Coronary artery (tissue), 2 donors: ENCODE results near the gene SSPN.

Experiments used
- DNase-seq: peaks from one replicate; pipeline ENCODE4 v3.0.0-alpha.2; 2017; ENCODE audit warnings: low spot score
- H3K27ac ChIP-seq, 2 donors: fragments of 200-600 bp; sonication (generic); one replicate each; pipeline ENCODE4 v1.5.1; 2016 to 2019
- H3K4me3 ChIP-seq: fragments of 200-600 bp; sonication (generic); 2 replicates; pipeline ENCODE4 v1.5.1; 2016; ENCODE audit warnings: mild to moderate bottlenecking, moderate library complexity
- CTCF ChIP-seq: fragments of 200-600 bp; sonication (generic); IDR thresholded peaks from one replicate; pipeline ENCODE4 v1.5.1; 2019; ENCODE audit warnings: antibody characterized with exemption

SSPN gene

GRCh38 chr12:26271889-26272492 is 76.6 kb downstream of the SSPN start:
- Histone ChIP-seq H3K4me3 (no peak overlapping the region), H3K27ac (no peak overlapping the region)
- DNase-seq: no peak
- no peak for TF ChIP-seq CTCF

GRCh38 chr12:26272851-26273250 is 77.5 kb downstream of the SSPN start:
- no peak for TF ChIP-seq CTCF
- no peak overlapping the region for H3K27ac ChIP-seq
- no peak overlapping the region for H3K4me3 ChIP-seq
- DNase-seq: no peak

- DNase-seq: no peak
- Histone ChIP-seq H3K27ac (peak overlapping the region; percentile 80 to 85), H3K4me3 (no peak overlapping the region)
- TF ChIP-seq CTCF: no peak
These were observed 78.4 kb downstream of the SSPN start for GRCh38 chr12:26273811-26274210.

GRCh38 chr12:26274441-26275312 is 79.3 kb downstream of the SSPN start:
- DNase-seq: peak; percentile 91
- peak overlapping the region; percentile 3 for H3K4me3 ChIP-seq
- no peak for TF ChIP-seq CTCF
- H3K27ac ChIP-seq: peak overlapping the region; percentile 80 to 85

GRCh38 chr12:26275313-26276131 is 80.1 kb downstream of the SSPN start:
- TF ChIP-seq CTCF: no peak
- Histone ChIP-seq H3K27ac (peak overlapping the region; percentile 80 to 85), H3K4me3 (no peak overlapping the region)
- DNase-seq: no peak

- no peak overlapping the region for H3K27ac ChIP-seq
- H3K4me3 ChIP-seq: no peak overlapping the region
- TF ChIP-seq CTCF: no peak
- DNase-seq: no peak
These were observed 81.3 kb downstream of the SSPN start for GRCh38 chr12:26276709-26277108.
